NCI-H187 (cell line): ENCODE data around the gene MS4A10.
"Not testable (repeated sequence)": the region's sequence is repeated elsewhere in the genome, so short reads cannot be mapped to it uniquely, and the experiment has no call there.

Source experiments
- DNase-seq, 2 experiments: peaks; one replicate each; lab custom pipeline; 2025; lab: John Stamatoyannopoulos, UW

Gene MS4A10

GRCh38 chr11:60785136-60785535, at the start of gene MS4A10:
Gene MS4A10, plus strand, starts transcription at chr11:60785333. Its CDS starts 5,003 bp downstream, at chr11:60790336.
- no peak for DNase-seq

- DNase-seq = no peak
These were observed 46.0 kb upstream of the MS4A10 start for GRCh38 chr11:60739114-60739513.

- DNase-seq = no peak
These were observed 44.6 kb upstream of the MS4A10 start for GRCh38 chr11:60740573-60740972.

- DNase-seq = no peak
These were observed 43.7 kb upstream of the MS4A10 start for GRCh38 chr11:60741421-60741820.

- DNase-seq = no peak
These were observed 42.1 kb upstream of the MS4A10 start for GRCh38 chr11:60743058-60743457.

- no peak for DNase-seq
These were observed 41.0 kb upstream of the MS4A10 start for GRCh38 chr11:60744114-60744513.

GRCh38 chr11:60747359-60747873, 37.7 kb upstream of the MS4A10 start:
- no peak for DNase-seq

GRCh38 chr11:60748225-60748624, 36.9 kb upstream of the MS4A10 start:
- no peak for DNase-seq

GRCh38 chr11:60748821-60749220, 36.3 kb upstream of the MS4A10 start:
- no peak for DNase-seq

GRCh38 chr11:60750911-60751310, 34.2 kb upstream of the MS4A10 start:
- no peak for DNase-seq

- no peak for DNase-seq
These were observed 31.8 kb upstream of the MS4A10 start for GRCh38 chr11:60753309-60753708.

GRCh38 chr11:60754887-60755286, 30.2 kb upstream of the MS4A10 start:
- DNase-seq = no peak

GRCh38 chr11:60756307-60757032, 28.7 kb upstream of the MS4A10 start, which contains the start of gene MS4A15:
Gene MS4A15, plus strand, starts transcription at chr11:60756867. Its CDS starts 6,867 bp downstream, at chr11:60763734.
- no peak for DNase-seq

GRCh38 chr11:60757231-60757800, 27.8 kb upstream of the MS4A10 start:
- DNase-seq = no peak

GRCh38 chr11:60758671-60759070, 26.5 kb upstream of the MS4A10 start:
- DNase-seq = not testable (repeated sequence)

- not testable (repeated sequence) for DNase-seq
These were observed 25.5 kb upstream of the MS4A10 start for GRCh38 chr11:60759438-60760225.

- no peak for DNase-seq
These were observed 23.5 kb upstream of the MS4A10 start for GRCh38 chr11:60761436-60762190.

- no peak for DNase-seq
These were observed 22.1 kb upstream of the MS4A10 start for GRCh38 chr11:60762851-60763691.

GRCh38 chr11:60763692-60764369, 21.3 kb upstream of the MS4A10 start:
- DNase-seq = no peak

- DNase-seq = no peak
These were observed 20.3 kb upstream of the MS4A10 start for GRCh38 chr11:60764879-60765278.
